Upper lobe of left lung (tissue), 6 donors: Measurements from ENCODE around the gene COL27A1. TPM values are rescaled to one million over a fixed set of nuclear protein-coding genes. Genes with fewer than 3 reads are reported as not detected.
A peak's percentile ranks its signal among the peaks of the same experiment; 100 is the strongest.

Source experiments
- ATAC-seq, 2 donors: fragments of 200-7000 bp; cut with Tn5 transposase; one replicate each; pipeline ENCODE4 v1.9.1; 2022; ENCODE audit warnings: mild to moderate bottlenecking in 2 of 2, moderate library complexity in 2 of 2; ENCODE audit not compliant: low FRiP score in 2 of 2
- DNase-seq, 2 donors: peaks; one replicate each; pipeline ENCODE4 v3.0.0-alpha.2; 2019 to 2020
- H3K27ac ChIP-seq, 4 donors: fragments of 200-600 bp; sonication (generic); one replicate each; pipeline ENCODE4 v1.5.1; 2016 to 2019
- H3K27me3 ChIP-seq, 4 donors: fragments of 200-600 bp; sonication (generic); one replicate each; pipeline ENCODE4 v1.5.1; 2017 to 2019
- H3K36me3 ChIP-seq, 4 donors: fragments of 200-600 bp; sonication (generic); one replicate each; pipeline ENCODE4 v1.5.1; 2016 to 2019
- H3K4me1 ChIP-seq, 4 donors: fragments of 200-600 bp; sonication (generic); one replicate each; pipeline ENCODE4 v1.5.1; 2018 to 2019
- H3K4me3 ChIP-seq, 4 donors: fragments of 200-600 bp; sonication (generic); one replicate each; pipeline ENCODE4 v1.5.1; 2017 to 2019; ENCODE audit warnings: mild to moderate bottlenecking in 2 of 4, moderate library complexity in 1 of 4
- H3K9me3 ChIP-seq, 4 donors: fragments of 200-600 bp; sonication (generic); one replicate each; pipeline ENCODE4 v1.5.1; 2018 to 2019
- CTCF ChIP-seq, 6 experiments: fragments of 450-650 bp in 4 of 6; fragments of 200-600 bp in 2 of 6; sonication (generic) in 2 of 6; IDR thresholded peaks; one replicate each; pipeline ENCODE4 v1.5.1; 2016 to 2019; ENCODE audit warnings: antibody characterized with exemption in 6 of 6
- EP300 ChIP-seq, 4 donors: sonication (generic); formaldehyde crosslinking; IDR thresholded peaks; one replicate each; pipeline ENCODE4 v1.5.1; 2017; ENCODE audit warnings: antibody characterized with exemption in 4 of 4, control low read depth in 2 of 4
- POLR2A ChIP-seq, 4 donors: fragments of 450-650 bp; IDR thresholded peaks; one replicate each; pipeline ENCODE4 v1.5.1; 2016 to 2017; ENCODE audit warnings: antibody characterized with exemption in 4 of 4, mild to moderate bottlenecking in 2 of 4
- POLR2AphosphoS5 ChIP-seq, 2 donors: sonication (generic); formaldehyde crosslinking; IDR thresholded peaks; one replicate each; pipeline ENCODE4 v1.5.1; 2017; ENCODE audit warnings: antibody characterized with exemption in 2 of 2
- WGBS, 2 donors: methylation state at CpG; one replicate each; pipeline ENCODE4 v1.1.5; 2017 to 2018; 5-methylcytosine and 5-hydroxymethylcytosine counted together
- total RNA-seq, 6 donors: library from RNA; depleted of rRNA in 4 of 6; stranded (reverse); fragments of >200 nt in 4 of 6; gene quantifications; one replicate each; pipeline versions ENCODE4 v1.1.0 to v1.2.1, GENCODE V29; 2016 to 2021
- donor health status: DM: no; HTN: no; CAD: no; lungs with moderate emphysema.
- donor health status: DM: no; HTN: yes; CAD: no; lungs with severe emphysema.

Gene COL27A1
- total RNA-seq, 6 donors from 2014 or later: 4.0 to 55.5 (median 9.2) TPM

- no peak for TF ChIP-seq CTCF (IDR thresholded peaks at IDR 0.05)
- TF ChIP-seq EP300 (IDR thresholded peaks at IDR 0.05): no peak
- TF ChIP-seq POLR2A (IDR thresholded peaks at IDR 0.05): no peak
- no peak for TF ChIP-seq POLR2AphosphoS5 (IDR thresholded peaks at IDR 0.05)
- Histone ChIP-seq H3K4me3 (no peak overlapping the region), H3K36me3 (no peaks in the 10 kb centered on the region), H3K9me3 (peaks cover 0 to 3% (median 0%) of the 10 kb centered on the region in 4 donors), H3K27ac (no peak overlapping the region), H3K27me3 (no peaks in the 10 kb centered on the region), H3K4me1 (peaks cover 0 to 6% (median 0%) of the 10 kb centered on the region in 4 donors)
- ATAC-seq (no peak), DNase-seq (peak in 1 of 2 donors; percentile 7)
- 90 to 95% methylated on average over 23 to 31 of the region's 31 CpGs for WGBS, 2 donors
Measured at GRCh38 chr9:114300846-114301797, 145.8 kb downstream of the COL27A1 start.

GRCh38 chr9:114301798-114302565 lies 146.6 kb downstream of the COL27A1 start:
- Histone ChIP-seq H3K36me3 (no peaks in the 10 kb centered on the region), H3K4me3 (no peak overlapping the region), H3K27ac (no peak overlapping the region), H3K27me3 (no peaks in the 10 kb centered on the region), H3K9me3 (no peaks in the 10 kb centered on the region), H3K4me1 (peaks cover 0 to 6% (median 0%) of the 10 kb centered on the region in 4 donors)
- DNase-seq (peak in 1 of 2 donors; percentile 9), ATAC-seq (no peak)
- WGBS, 2 donors: 85 to 89% methylated on average over 12 to 14 of the region's 15 CpGs
- no peak for TF ChIP-seq EP300 (IDR thresholded peaks at IDR 0.05)
- no peak for TF ChIP-seq CTCF (IDR thresholded peaks at IDR 0.05)
- TF ChIP-seq POLR2AphosphoS5 (IDR thresholded peaks at IDR 0.05): no peak
- no peak for TF ChIP-seq POLR2A (IDR thresholded peaks at IDR 0.05)

GRCh38 chr9:114302727-114303126 lies 147.4 kb downstream of the COL27A1 start:
- Histone ChIP-seq H3K4me3 (no peak overlapping the region), H3K9me3 (no peaks in the 10 kb centered on the region), H3K27ac (no peak overlapping the region), H3K36me3 (no peaks in the 10 kb centered on the region), H3K27me3 (no peaks in the 10 kb centered on the region), H3K4me1 (peaks cover 0 to 6% (median 0%) of the 10 kb centered on the region in 4 donors)
- no peak for ATAC-seq
- peak in 1 of 2 donors; percentile 5 for DNase-seq
- WGBS, 2 donors: 69 to 74% methylated on average over 6 of the region's 6 CpGs
- TF ChIP-seq POLR2A (IDR thresholded peaks at IDR 0.05): no peak
- TF ChIP-seq EP300 (IDR thresholded peaks at IDR 0.05): no peak
- no peak for TF ChIP-seq POLR2AphosphoS5 (IDR thresholded peaks at IDR 0.05)
- TF ChIP-seq CTCF (IDR thresholded peaks at IDR 0.05): no peak

- TF ChIP-seq POLR2A (IDR thresholded peaks at IDR 0.05) (no peak), CTCF (IDR thresholded peaks at IDR 0.05) (no peak)
- WGBS, 2 donors: 68 to 89% methylated on average over 5 of the region's 5 CpGs
- Histone ChIP-seq H3K4me1 (peaks cover 0 to 6% (median 0%) of the 10 kb centered on the region in 4 donors), H3K36me3 (no peaks in the 10 kb centered on the region), H3K9me3 (no peaks in the 10 kb centered on the region), H3K27me3 (no peaks in the 10 kb centered on the region), H3K4me3 (no peak overlapping the region), H3K27ac (no peak overlapping the region)
- ATAC-seq: no peak
- DNase-seq: peak in 1 of 2 donors; percentile 10
Measured at GRCh38 chr9:114303571-114303970, 148.2 kb downstream of the COL27A1 start.
